Endometrial microvascular endothelial cells (primary cell): ENCODE results near the gene VAMP3. TPM values are rescaled to one million over a fixed set of nuclear protein-coding genes. Genes with fewer than 3 reads are reported as not detected.

Source experiments
- in situ Hi-C: cut with HindIII; loops from 2 replicates; pipeline ENCODE4 v1.10.0; 2017; ENCODE audit warnings: low sequenced_read_pairs, low pct_unique_long_range_greater_than_20kb; ENCODE audit errors: inconsistent ontology term
- total RNA-seq: library from RNA; depleted of rRNA; stranded (reverse); fragments of >200 nt; gene quantifications from one replicate; pipeline ENCODE4 v1.2.3, GENCODE V29; 2015; ENCODE audit errors: inconsistent ontology term

Gene VAMP3
- total RNA-seq, 1 donor from 2014 or later = 181 TPM

DNA sequence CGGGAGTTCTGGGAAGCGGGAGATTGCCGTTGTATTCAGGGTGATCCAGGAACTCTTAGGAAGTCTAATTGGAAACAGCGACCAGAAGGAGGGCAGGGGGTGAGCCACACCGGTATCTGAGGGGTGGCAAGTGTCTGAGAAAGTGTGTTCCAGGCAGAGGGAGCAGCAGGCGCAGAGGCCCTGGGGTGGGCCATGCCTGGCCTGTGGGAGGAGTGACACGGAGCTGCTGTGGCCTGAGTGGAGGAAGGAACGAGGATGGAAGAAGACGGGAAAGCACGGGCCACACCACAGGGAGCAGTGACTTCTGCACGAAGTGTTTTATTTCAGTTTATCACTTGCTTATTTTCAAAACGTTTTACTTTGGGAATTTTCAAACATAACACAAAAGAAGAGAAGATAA is 24.3 kb downstream of the VAMP3 start:
- in situ Hi-C loops = no loop called here

DNA sequence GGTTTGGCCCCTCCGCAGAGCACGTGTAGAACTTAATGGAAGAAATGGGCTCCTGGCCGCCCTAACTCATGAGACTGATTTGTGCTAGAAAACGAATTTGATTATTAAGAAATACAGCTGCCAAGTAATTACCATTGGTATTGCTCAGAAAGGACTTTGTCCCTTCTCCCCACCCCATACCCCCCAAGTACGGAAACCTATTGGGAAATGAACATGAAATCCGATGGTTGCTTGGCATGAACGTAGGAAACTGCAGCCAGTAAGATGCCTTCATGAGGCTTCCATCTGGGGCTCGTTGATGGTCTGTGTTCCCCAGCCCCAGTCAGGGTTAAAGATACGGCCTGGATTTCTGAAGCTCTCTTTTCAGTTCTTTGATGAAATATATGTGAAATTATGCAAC is 34.4 kb downstream of the VAMP3 start:
- in situ Hi-C loops = no loop called here

GRCh38 chr1:7808253-7808844 is 37.3 kb downstream of the VAMP3 start:
- in situ Hi-C loops = no loop called here

- in situ Hi-C loops = no loop called here
Observed at GRCh38 chr1:7809742-7810141, 38.6 kb downstream of the VAMP3 start.

- in situ Hi-C loops = no loop called here
Observed at GRCh38 chr1:7810395-7810794, 39.3 kb downstream of the VAMP3 start.

- in situ Hi-C loops = no loop called here
Observed at GRCh38 chr1:7811476-7811875, 40.4 kb downstream of the VAMP3 start.

GRCh38 chr1:7813677-7814373 is 42.7 kb downstream of the VAMP3 start:
- in situ Hi-C loops = no loop called here

DNA sequence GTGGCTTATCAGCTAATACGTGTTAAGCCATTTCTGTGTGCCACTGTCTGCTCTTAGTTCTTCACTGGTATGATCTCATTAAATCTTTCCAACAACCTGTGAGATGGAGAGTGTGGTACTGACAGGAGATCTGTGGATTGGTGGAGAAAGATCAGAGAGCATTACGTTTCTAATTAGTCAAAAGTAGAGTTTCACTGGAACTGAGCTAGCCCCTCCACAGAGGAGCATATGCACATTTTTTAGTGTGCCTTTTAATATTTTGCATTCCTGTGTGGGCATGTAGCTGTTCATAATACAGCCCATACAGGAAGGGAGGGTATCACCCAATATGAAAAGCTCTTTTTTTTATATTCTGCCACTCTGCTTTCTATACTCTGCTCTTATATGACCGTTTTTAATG is 50.2 kb downstream of the VAMP3 start:
- in situ Hi-C loops = no loop called here

GRCh38 chr1:7824701-7825100 is 53.6 kb downstream of the VAMP3 start:
- in situ Hi-C loops = no loop called here

DNA sequence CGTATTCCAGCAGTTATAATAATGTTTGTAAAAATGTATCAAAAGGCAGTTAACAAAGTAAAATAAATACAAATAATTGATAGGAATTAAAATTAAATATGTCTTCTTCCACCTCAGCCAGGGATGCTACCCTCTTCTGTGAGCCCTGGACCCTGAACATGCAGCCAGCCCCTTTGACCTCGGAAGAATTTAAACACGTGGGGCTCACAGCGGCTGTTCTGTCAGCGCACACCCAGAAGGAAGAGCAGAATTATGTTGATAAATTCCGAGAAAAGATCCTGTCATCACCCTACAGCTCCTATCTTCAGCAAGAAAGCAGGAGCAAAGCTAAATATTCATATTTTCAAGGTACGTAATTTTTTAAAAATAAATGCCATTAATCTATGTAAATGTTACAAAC is 55.3 kb downstream of the VAMP3 start:
- in situ Hi-C loops = no loop called here

DNA sequence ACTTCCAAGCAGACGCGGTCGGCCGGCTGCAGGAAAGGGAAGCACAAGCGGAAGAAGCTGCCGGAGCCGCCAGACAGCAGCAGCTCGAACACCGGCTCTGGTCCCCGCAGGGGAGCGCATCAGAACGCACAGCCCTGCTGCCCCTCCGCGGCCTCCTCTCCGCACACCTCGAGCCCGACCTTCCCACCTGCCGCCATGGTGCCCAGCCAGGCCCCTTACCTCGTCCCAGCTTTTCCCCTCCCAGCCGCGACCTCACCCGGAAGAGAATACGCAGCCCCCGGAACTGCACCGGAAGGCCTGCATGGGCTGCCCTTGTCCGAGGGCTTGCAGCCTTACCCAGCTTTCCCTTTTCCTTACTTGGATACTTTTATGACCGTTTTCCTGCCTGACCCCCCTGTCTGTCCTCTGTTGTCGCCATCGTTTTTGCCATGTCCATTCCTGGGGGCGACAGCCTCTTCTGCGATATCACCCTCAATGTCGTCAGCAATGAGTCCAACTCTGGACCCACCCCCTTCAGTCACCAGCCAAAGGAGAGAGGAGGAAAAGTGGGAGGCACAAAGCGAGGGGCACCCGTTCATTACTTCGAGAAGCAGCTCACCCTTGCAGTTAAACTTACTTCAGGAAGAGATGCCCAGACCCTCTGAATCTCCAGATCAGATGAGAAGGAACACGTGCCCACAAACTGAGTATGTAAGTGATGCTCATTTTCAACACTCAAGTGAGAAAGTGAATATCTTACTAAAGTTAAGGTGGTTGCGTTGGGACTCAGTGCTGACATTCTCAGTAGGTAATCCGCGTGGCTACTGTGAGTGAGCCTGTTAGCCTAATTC is 56.2 kb downstream of the VAMP3 start:
- in situ Hi-C loops = no loop called here

Other genes with a start within 250 kb of the VAMP3 start
- 1.2 TPM for gene PER3, start 13.0 kb downstream of the VAMP3 start, total RNA-seq
- gene UTS2, start 81.8 kb downstream of the VAMP3 start, total RNA-seq = not detected
- not detected for gene TNFRSF9, start 169.5 kb downstream of the VAMP3 start, total RNA-seq
- 247 TPM for gene PARK7, start 190.4 kb downstream of the VAMP3 start, total RNA-seq